ENCODE measurements around the gene TREH. TPM values are rescaled to one million over a fixed set of nuclear protein-coding genes. Genes with fewer than 3 reads are reported as not detected.

TREH gene
- total RNA-seq, 1 experiment from 2014 or later: not detected

- no TSS peak for BruUV-seq (replicated peaks)
- no peak for DNase-seq (ENCODE audit: low spot score)
- POLR2A ChIA-PET (ENCODE audit: low non-redundant PET): no interaction called here
- no peak for TF ChIP-seq CTCF (conservative IDR thresholded peaks at IDR 0.05; ENCODE audit: low read depth, low read length)
- no peak for TF ChIP-seq EZH2 (IDR thresholded peaks at IDR 0.05; ENCODE audit: borderline replicate concordance, low read depth, low read length, poor library complexity, severe bottlenecking)
- H3K4me3 ChIP-seq (ENCODE audit: low read depth, low read length, poor library complexity, severe bottlenecking): no peak overlapping the region
- no peaks in the 10 kb centered on the region for H3K4me1 ChIP-seq (ENCODE audit: insufficient read depth, low read length, poor library complexity, severe bottlenecking)
- H3K9me3 ChIP-seq (ENCODE audit: low read depth, low read length, poor library complexity, severe bottlenecking): no peaks in the 10 kb centered on the region
- intact Hi-C loops (cut with micrococcal nuclease; ENCODE audit: unreplicated experiment): no loop called here
- H3K36me3 ChIP-seq (ENCODE audit: insufficient read depth, low read length, poor library complexity, severe bottlenecking): no peaks in the 10 kb centered on the region
- CTCF ChIA-PET: no interaction called here
- H3K27ac ChIP-seq (ENCODE audit: low read depth, low read length, poor library complexity, severe bottlenecking): no peak overlapping the region
- H3K27me3 ChIP-seq (replicated peaks; ENCODE audit: insufficient read depth, low read depth, low read length, poor library complexity): no peaks in the 10 kb centered on the region
These were observed 1.5 kb downstream of the TREH start for GRCh38 chr11:118677977-118678376.

- TF ChIP-seq EZH2 (IDR thresholded peaks at IDR 0.05; ENCODE audit: borderline replicate concordance, low read depth, low read length, poor library complexity, severe bottlenecking): no peak
- TF ChIP-seq CTCF (conservative IDR thresholded peaks at IDR 0.05; ENCODE audit: low read depth, low read length): no peak
- Histone ChIP-seq H3K27ac (ENCODE audit: low read depth, low read length, poor library complexity, severe bottlenecking) (no peak overlapping the region), H3K4me1 (ENCODE audit: insufficient read depth, low read length, poor library complexity, severe bottlenecking) (no peaks in the 10 kb centered on the region), H3K27me3 (replicated peaks; ENCODE audit: insufficient read depth, low read depth, low read length, poor library complexity) (peaks cover 4% of the 10 kb centered on the region), H3K9me3 (ENCODE audit: low read depth, low read length, poor library complexity, severe bottlenecking) (no peaks in the 10 kb centered on the region), H3K36me3 (ENCODE audit: insufficient read depth, low read length, poor library complexity, severe bottlenecking) (no peaks in the 10 kb centered on the region), H3K4me3 (ENCODE audit: low read depth, low read length, poor library complexity, severe bottlenecking) (no peak overlapping the region)
- POLR2A ChIA-PET (ENCODE audit: low non-redundant PET): no interaction called here
- intact Hi-C loops (cut with micrococcal nuclease; ENCODE audit: unreplicated experiment): no loop called here
- no TSS peak for BruUV-seq (replicated peaks)
- CTCF ChIA-PET: no interaction called here
- DNase-seq (ENCODE audit: low spot score): no peak
These were observed 5.4 kb downstream of the TREH start for GRCh38 chr11:118674082-118674435.

- no peak overlapping the region for H3K4me3 ChIP-seq (ENCODE audit: low read depth, low read length, poor library complexity, severe bottlenecking)
- CTCF ChIA-PET: no interaction called here
- no peak for DNase-seq (ENCODE audit: low spot score)
- no peak overlapping the region for H3K27ac ChIP-seq (ENCODE audit: low read depth, low read length, poor library complexity, severe bottlenecking)
- peaks cover 4% of the 10 kb centered on the region for H3K27me3 ChIP-seq (replicated peaks; ENCODE audit: insufficient read depth, low read depth, low read length, poor library complexity)
- H3K4me1 ChIP-seq (ENCODE audit: insufficient read depth, low read length, poor library complexity, severe bottlenecking): no peaks in the 10 kb centered on the region
- no peaks in the 10 kb centered on the region for H3K36me3 ChIP-seq (ENCODE audit: insufficient read depth, low read length, poor library complexity, severe bottlenecking)
- TF ChIP-seq EZH2 (IDR thresholded peaks at IDR 0.05; ENCODE audit: borderline replicate concordance, low read depth, low read length, poor library complexity, severe bottlenecking) (no peak), CTCF (conservative IDR thresholded peaks at IDR 0.05; ENCODE audit: low read depth, low read length) (no peak)
- no peaks in the 10 kb centered on the region for H3K9me3 ChIP-seq (ENCODE audit: low read depth, low read length, poor library complexity, severe bottlenecking)
- BruUV-seq (replicated peaks): no TSS peak
- POLR2A ChIA-PET (ENCODE audit: low non-redundant PET): no interaction called here
- intact Hi-C loops (cut with micrococcal nuclease; ENCODE audit: unreplicated experiment): no loop called here
These were observed 5.9 kb downstream of the TREH start for GRCh38 chr11:118673361-118674081.

All from A673 (cell line).